Measurements from ENCODE around the gene ZNF136.

Gene ZNF136

DNA sequence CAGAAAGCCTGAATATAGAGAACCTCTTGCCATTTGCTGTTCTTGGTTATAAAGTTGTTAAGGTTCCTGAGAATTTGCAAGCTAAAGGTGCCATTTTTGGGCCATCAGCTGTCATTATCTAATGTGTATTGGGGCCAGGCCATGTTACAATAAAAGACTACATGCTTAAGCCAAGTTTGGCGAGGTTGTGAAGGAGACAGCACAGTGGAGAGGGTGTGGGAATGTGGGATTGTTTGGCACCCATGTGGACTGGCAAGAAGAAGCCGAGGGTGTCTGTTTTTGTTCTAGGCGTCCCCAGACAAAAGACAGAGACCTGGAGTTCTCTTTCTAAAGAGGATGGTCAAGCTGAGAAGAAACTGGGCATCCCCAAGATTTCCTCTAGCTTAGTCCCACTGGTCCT, 67.1 kb downstream of the ZNF136 start:
- TF ChIP-seq, protein P1, sequence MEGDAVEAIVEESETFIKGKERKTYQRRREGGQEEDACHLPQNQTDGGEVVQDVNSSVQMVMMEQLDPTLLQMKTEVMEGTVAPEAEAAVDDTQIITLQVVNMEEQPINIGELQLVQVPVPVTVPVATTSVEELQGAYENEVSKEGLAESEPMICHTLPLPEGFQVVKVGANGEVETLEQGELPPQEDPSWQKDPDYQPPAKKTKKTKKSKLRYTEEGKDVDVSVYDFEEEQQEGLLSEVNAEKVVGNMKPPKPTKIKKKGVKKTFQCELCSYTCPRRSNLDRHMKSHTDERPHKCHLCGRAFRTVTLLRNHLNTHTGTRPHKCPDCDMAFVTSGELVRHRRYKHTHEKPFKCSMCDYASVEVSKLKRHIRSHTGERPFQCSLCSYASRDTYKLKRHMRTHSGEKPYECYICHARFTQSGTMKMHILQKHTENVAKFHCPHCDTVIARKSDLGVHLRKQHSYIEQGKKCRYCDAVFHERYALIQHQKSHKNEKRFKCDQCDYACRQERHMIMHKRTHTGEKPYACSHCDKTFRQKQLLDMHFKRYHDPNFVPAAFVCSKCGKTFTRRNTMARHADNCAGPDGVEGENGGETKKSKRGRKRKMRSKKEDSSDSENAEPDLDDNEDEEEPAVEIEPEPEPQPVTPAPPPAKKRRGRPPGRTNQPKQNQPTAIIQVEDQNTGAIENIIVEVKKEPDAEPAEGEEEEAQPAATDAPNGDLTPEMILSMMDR (IDR thresholded peaks at IDR 0.05; ENCODE audit: control extremely low read depth, extremely low read depth, low read depth, missing control alignments), result no peak
- CTCF ChIA-PET, result interaction anchor here (1.8 kb wide), 1 partner anchor 28 kb away, joined by 4 read pairs; no protein-coding TSS in a partner anchor
- no peak for DNase-seq (ENCODE audit: extremely low spot score)
- POLR2A ChIA-PET, result no interaction called here

DNA sequence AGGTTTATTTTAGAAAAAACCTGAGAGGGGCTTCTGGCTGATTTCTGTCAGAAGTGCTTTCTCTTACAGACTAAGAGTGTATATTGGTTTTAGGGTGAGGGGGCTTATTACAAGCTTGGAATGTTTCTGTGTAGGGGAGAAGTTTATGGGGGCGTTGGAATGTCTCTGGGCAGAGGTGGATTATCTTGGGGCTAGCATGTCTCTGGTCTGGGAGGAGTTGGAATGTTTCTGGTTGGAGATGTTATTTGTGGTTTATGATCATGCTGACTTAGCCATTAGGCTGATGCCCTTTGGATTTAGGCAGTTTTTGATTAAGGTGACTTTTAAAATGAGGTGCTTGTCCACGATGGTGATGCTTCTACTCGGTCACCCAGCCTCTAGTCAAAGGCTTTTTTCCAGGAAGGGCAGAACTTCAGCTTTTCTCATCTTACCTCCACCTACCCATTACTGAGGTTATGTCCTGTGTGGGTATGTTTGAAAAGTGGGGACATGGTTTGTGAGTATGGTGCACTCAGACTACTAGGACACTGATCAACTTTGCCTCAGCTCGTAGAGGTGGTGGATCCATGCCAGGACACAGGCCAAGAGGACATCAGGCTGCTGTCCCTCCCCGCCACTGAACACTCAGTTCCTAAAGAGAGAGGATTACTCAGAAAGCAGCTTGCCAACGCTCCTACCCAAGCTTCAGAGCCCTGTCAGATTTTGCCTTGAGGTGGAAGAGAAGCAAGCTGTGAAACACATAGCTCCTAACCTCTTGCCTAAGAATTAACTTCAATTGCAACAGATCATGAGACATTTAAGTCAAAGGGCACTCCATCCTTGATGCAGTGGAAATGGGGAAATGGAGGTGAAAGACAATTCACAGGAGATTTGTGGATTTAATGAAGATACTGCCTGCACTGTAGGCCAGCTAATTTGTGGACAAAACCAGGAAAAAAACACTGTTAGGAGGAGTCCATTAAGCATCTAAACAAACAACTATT, 68.1 kb downstream of the ZNF136 start:
- CTCF ChIA-PET, result interaction anchor here (1.8 kb wide), 1 partner anchor 29 kb away, joined by 4 read pairs; no protein-coding TSS in a partner anchor
- POLR2A ChIA-PET, result no interaction called here
- DNase-seq (ENCODE audit: extremely low spot score), result no peak
- TF ChIP-seq, protein P1 (IDR thresholded peaks at IDR 0.05; ENCODE audit: control extremely low read depth, extremely low read depth, low read depth, missing control alignments), result no peak

DNA sequence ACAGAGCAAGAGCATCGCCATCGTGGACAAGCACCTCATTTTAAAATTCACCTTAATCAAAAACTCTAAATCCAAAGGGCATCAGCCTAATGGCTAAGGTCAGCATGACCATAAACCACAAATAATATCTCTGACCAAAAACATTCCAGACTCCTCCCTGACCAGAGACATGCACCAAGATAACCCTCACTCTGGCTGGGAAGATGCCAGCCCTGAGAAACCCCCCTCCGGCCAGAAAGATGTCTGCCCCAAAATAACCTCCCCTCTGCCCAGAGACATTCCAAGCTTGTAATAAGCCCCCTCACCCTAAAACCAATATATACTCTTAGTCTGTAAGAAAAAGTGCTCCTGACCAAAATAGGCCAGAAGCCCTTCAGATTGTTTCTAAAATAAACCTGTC, 70.1 kb downstream of the ZNF136 start:
- ChIA-PET POLR2A (no interaction called here), CTCF (no interaction called here)
- TF ChIP-seq, protein P1 (IDR thresholded peaks at IDR 0.05; ENCODE audit: control extremely low read depth, extremely low read depth, low read depth, missing control alignments), result no peak
- no peak for DNase-seq (ENCODE audit: extremely low spot score)

DNA sequence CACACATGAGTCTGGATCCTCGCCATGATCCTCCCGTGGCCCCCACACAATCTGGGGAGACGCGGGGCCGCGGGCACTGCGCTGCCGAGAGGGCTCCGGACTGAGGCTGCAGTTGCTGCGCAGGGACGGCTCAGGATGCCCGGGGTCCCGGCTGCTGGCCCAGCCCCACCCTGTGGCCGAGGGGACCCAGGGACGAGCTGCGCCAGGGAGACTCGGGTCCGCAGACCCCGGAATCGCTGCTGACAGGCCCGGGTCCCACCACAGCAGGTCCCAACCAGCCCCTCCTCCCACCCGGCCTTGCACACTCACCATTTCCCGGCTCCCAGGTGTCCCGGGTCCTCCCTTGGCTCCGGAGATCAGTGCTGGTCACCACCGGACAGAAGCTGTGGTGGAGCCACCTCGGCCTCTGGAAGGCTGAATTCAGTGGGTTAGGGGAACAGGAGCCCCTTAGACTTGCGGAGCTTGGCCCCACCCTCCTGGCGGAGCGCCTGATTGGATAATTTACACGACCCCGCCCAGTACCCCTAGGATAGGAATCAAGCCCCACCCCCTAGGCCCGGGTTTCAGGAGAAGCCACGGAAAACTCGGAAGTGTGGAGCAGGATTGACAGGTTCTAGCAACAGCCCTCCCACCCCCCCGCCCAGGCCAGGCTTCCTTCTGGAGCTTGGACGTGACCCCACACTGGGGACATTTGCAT, 74.4 kb downstream of the ZNF136 start:
- TF ChIP-seq, protein P1 (IDR thresholded peaks at IDR 0.05; ENCODE audit: control extremely low read depth, extremely low read depth, low read depth, missing control alignments), result no peak
- POLR2A ChIA-PET, result no interaction called here
- CTCF ChIA-PET, result no interaction called here
- DNase-seq (ENCODE audit: extremely low spot score), result no peak

Measured in GM10248 (cell line).